Chondrocyte (in vitro differentiated cells): ENCODE results near the gene RNASEH1. TPM values are rescaled to one million over a fixed set of nuclear protein-coding genes. Genes with fewer than 3 reads are reported as not detected.
A peak's percentile ranks its signal among the peaks of the same experiment; 100 is the strongest.

Experiments
- DNase-seq: peaks from one replicate; pipeline ENCODE4 v3.0.0; 2021; ENCODE audit warnings: mixed read lengths, low spot score
- H3K27ac Mint-ChIP-seq: one replicate; pipeline ENCODE4 v1.8.0; 2021; ENCODE audit warnings: mild to moderate bottlenecking, moderate library complexity, mixed read lengths; ENCODE audit not compliant: unreplicated experiment
- H3K27me3 Mint-ChIP-seq: 2 replicates; pipeline ENCODE4 v1.8.0; 2021; ENCODE audit warnings: low read depth, mixed read lengths
- H3K36me3 Mint-ChIP-seq: 2 replicates; pipeline ENCODE4 v1.8.0; 2021; ENCODE audit warnings: low read depth, mixed read lengths
- H3K4me1 Mint-ChIP-seq: 2 replicates; pipeline ENCODE4 v1.8.0; 2021; ENCODE audit warnings: low read depth, mild to moderate bottlenecking, mixed read lengths
- H3K4me3 Mint-ChIP-seq: one replicate; pipeline ENCODE4 v1.8.0; 2021; ENCODE audit warnings: mild to moderate bottlenecking, moderate library complexity, mixed read lengths; ENCODE audit not compliant: unreplicated experiment
- H3K9me3 Mint-ChIP-seq: 2 replicates; pipeline ENCODE4 v1.8.0; 2021; ENCODE audit warnings: low read depth, mixed read lengths
- total RNA-seq: library from RNA; stranded (reverse); gene quantifications from 3 replicates; pipeline ENCODE4 v1.2.1, GENCODE V29; 2021
- TF ChIP-seq, protein P1 (sequence below): fragments of 200-600 bp; sonication (generic); IDR thresholded peaks from 2 replicates; pipeline ENCODE4 v1.5.0; 2021; ENCODE audit warnings: antibody characterized with exemption, mild to moderate bottlenecking, moderate library complexity

The RNASEH1 gene
- total RNA-seq, 1 donor from 2014 or later = 28.9 TPM

DNA sequence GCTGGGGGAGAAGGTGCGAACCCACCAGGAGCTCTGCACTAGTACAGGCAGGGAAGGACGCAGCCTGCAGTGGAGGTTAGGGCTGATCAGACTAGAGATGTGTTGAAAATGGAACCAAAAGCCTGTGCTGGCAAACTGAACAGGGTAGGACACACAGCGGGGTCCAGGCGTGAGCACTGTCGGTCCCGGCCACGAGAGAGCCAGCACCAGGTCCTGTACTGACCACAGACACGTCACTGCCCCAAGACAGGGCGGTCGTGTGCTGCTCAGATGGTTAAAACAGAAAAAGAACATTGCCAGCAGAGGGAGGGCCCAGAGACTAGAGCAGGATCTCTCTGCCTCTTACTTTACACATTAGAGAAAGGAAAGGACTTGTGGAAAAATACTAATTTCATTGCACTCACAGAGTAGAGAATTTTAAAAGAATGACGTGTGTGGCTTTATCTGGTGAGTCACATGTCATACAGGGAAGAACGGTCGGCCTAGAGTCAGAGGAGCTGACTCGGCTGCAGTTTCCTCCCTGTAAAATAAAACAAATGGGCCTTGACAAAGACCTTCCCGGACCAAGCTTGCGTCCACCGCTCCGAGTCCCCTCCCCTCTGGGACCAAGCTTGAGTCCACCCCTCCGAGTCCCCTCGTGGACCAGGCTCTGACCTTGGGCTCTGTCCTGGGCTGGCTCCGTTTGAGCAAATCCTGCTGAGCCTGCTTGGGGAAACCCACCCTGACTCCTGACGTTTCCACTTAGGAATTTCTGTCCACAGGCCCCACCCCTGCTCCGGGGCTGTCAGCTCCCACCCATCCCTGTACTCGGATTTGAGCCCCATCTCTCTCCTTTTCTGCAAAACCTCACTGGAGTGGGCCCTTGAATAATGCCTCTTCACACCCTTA is 22.1 kb downstream of the RNASEH1 start:
- DNase-seq = no peak
- Mint-ChIP-seq H3K36me3 (peaks cover 7% of the 10 kb centered on the region), H3K4me1 (peaks cover 22% of the 10 kb centered on the region)

DNA sequence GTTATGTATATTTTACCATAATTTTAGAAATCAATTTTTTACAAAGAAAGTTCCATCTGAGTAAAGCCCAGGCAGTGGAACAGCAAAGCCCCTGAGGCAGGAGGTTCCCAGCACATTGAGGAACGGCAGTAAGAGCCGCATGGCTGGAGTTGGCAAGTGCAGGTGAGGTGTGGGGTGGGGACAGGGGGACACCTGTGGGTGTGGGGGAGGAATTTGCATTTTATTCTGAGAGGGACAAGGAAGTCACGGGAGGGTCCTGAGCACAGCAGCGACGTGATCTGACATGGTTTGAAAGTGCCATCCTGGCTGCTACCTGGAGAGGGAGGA is 22.7 kb downstream of the RNASEH1 start:
- H3K4me3 Mint-ChIP-seq = peak overlapping the region; percentile 82

More for the DNA sequence above, 22.1 kb downstream of the RNASEH1 start:
- no peaks in the 10 kb centered on the region for H3K27me3 Mint-ChIP-seq
- peak overlapping the region; percentile 100 for H3K27ac Mint-ChIP-seq
- no peaks in the 10 kb centered on the region for H3K9me3 Mint-ChIP-seq
- H3K4me3 Mint-ChIP-seq = peak overlapping the region; percentile 82
- TF ChIP-seq, protein P1, sequence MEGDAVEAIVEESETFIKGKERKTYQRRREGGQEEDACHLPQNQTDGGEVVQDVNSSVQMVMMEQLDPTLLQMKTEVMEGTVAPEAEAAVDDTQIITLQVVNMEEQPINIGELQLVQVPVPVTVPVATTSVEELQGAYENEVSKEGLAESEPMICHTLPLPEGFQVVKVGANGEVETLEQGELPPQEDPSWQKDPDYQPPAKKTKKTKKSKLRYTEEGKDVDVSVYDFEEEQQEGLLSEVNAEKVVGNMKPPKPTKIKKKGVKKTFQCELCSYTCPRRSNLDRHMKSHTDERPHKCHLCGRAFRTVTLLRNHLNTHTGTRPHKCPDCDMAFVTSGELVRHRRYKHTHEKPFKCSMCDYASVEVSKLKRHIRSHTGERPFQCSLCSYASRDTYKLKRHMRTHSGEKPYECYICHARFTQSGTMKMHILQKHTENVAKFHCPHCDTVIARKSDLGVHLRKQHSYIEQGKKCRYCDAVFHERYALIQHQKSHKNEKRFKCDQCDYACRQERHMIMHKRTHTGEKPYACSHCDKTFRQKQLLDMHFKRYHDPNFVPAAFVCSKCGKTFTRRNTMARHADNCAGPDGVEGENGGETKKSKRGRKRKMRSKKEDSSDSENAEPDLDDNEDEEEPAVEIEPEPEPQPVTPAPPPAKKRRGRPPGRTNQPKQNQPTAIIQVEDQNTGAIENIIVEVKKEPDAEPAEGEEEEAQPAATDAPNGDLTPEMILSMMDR = peak; percentile 69

DNA sequence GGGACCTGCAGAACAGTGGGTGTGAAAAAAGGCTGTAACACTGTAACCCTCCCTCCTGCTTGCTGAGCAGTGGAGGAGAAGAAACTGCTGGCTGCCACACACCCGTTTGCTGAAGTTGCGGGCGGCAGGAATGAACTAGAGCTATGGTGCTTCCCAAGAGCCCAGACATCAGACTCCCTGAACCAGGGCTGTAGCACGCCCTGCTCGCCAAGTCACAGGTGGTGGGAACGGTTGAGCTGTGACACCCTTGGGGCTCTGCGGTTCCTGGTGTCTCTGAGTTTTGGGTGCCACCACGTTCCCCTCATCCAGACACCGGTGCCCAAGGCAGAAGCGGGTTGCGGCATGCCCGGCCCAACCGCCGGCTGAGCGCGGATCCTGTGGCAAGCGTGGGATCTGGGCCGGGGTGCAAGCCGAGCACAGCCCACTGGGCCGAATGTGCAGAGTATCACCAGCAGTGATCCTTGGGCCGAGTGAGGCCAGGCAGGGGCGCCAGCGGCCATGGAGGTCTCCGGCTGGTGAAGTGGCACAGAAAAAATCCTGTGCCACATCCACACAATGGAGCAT is 23.8 kb downstream of the RNASEH1 start:
- Mint-ChIP-seq H3K4me3 (no peak overlapping the region), H3K27me3 (no peaks in the 10 kb centered on the region), H3K9me3 (no peaks in the 10 kb centered on the region), H3K27ac (peak overlapping the region; percentile 66), H3K4me1 (peaks cover 22% of the 10 kb centered on the region), H3K36me3 (peaks cover 2% of the 10 kb centered on the region)
- no peak for DNase-seq
- TF ChIP-seq, protein P1 = no peak

More for the DNA sequence above, 22.7 kb downstream of the RNASEH1 start:
- TF ChIP-seq, protein P1 = no peak
- DNase-seq = no peak
- H3K27me3 Mint-ChIP-seq = no peaks in the 10 kb centered on the region
- H3K36me3 Mint-ChIP-seq = peaks cover 7% of the 10 kb centered on the region
- no peaks in the 10 kb centered on the region for H3K9me3 Mint-ChIP-seq
- peak overlapping the region; percentile 100 for H3K27ac Mint-ChIP-seq
- peaks cover 22% of the 10 kb centered on the region for H3K4me1 Mint-ChIP-seq

DNA sequence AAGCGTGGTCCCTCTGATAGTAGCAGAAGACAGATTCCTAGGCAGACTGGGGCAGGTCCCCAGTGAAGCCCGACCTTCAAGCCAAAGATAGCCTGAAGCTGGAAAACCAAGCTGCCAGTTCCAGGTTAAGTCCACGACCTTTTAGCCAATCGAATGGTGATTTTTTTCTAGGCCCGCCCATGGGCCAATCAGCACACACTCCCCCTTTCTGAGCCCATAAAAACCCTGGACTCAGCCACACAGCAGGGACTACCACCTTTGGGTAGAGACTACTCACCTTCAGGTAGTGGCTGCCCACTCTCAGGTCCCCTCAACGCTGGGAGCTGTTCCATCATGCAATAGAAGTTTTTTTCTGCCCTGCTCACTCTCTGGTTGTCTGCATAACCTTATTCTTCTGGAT is 24.3 kb downstream of the RNASEH1 start:
- Mint-ChIP-seq H3K9me3 (no peaks in the 10 kb centered on the region), H3K36me3 (peaks cover 2% of the 10 kb centered on the region), H3K4me1 (peaks cover 22% of the 10 kb centered on the region), H3K27ac (peak overlapping the region; percentile 22), H3K4me3 (no peak overlapping the region), H3K27me3 (no peaks in the 10 kb centered on the region)
- TF ChIP-seq, protein P1 = no peak
- DNase-seq = no peak

DNA sequence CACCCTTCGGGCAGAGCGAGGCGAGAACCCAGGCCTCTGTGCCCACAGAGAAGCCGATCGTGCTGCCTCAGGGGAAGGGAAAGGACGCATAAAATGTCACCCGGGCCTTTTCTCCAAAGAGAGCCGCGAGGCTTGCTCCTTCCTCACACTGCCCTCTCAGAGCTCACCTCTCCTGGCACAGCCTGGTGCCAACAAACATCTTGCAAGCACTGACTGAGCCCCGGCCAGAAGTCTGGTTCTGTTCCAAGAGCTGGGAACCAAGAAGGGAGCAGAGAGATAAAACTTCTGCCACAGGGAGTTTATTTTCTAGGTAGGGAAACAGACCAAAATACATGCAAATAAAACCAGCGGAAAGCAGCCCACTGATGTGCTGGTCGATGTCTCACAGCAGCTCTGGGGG is 25.2 kb downstream of the RNASEH1 start:
- Mint-ChIP-seq H3K4me3 (no peak overlapping the region), H3K4me1 (peaks cover 22% of the 10 kb centered on the region), H3K27me3 (no peaks in the 10 kb centered on the region), H3K9me3 (no peaks in the 10 kb centered on the region), H3K36me3 (peaks cover 2% of the 10 kb centered on the region), H3K27ac (no peak overlapping the region)
- TF ChIP-seq, protein P1 = no peak
- no peak for DNase-seq
